Sigmoid colon (tissue), 4 donors: ENCODE results near the gene CDC42BPG.

Source experiments
- EP300 ChIP-seq, 4 donors: sonication (generic); formaldehyde crosslinking; IDR thresholded peaks; one replicate each; pipeline ENCODE4 v1.6.1; 2017; ENCODE audit warnings: antibody characterized with exemption in 4 of 4
- POLR2A ChIP-seq, 2 donors: fragments of 450-650 bp; IDR thresholded peaks; one replicate each; pipeline ENCODE4 v1.6.1; 2016; ENCODE audit warnings: antibody characterized with exemption in 2 of 2, mild to moderate bottlenecking in 2 of 2, moderate library complexity in 2 of 2
- POLR2AphosphoS5 ChIP-seq, 4 donors: sonication (generic); formaldehyde crosslinking; IDR thresholded peaks; one replicate each; pipeline ENCODE4 v1.6.1; 2017; ENCODE audit warnings: antibody characterized with exemption in 4 of 4
- TF ChIP-seq, protein P1 (sequence below), 4 experiments: fragments of 450-650 bp in 3 of 4; fragments of 200-600 bp in 1 of 4; IDR thresholded peaks; one replicate each; pipeline ENCODE4 v1.5.1; 2016 to 2019; ENCODE audit warnings: antibody characterized with exemption in 4 of 4, mild to moderate bottlenecking in 3 of 4, moderate library complexity in 2 of 4

GRCh38 chr11:64799623-64800302 lies 44.7 kb downstream of the CDC42BPG start:
- TF ChIP-seq, protein P1, sequence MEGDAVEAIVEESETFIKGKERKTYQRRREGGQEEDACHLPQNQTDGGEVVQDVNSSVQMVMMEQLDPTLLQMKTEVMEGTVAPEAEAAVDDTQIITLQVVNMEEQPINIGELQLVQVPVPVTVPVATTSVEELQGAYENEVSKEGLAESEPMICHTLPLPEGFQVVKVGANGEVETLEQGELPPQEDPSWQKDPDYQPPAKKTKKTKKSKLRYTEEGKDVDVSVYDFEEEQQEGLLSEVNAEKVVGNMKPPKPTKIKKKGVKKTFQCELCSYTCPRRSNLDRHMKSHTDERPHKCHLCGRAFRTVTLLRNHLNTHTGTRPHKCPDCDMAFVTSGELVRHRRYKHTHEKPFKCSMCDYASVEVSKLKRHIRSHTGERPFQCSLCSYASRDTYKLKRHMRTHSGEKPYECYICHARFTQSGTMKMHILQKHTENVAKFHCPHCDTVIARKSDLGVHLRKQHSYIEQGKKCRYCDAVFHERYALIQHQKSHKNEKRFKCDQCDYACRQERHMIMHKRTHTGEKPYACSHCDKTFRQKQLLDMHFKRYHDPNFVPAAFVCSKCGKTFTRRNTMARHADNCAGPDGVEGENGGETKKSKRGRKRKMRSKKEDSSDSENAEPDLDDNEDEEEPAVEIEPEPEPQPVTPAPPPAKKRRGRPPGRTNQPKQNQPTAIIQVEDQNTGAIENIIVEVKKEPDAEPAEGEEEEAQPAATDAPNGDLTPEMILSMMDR (IDR thresholded peaks at IDR 0.05) = no peak
- no peak for TF ChIP-seq POLR2A (IDR thresholded peaks at IDR 0.05)
- no peak for TF ChIP-seq EP300 (IDR thresholded peaks at IDR 0.05)
- no peak for TF ChIP-seq POLR2AphosphoS5 (IDR thresholded peaks at IDR 0.05)
